ENCODE data around the gene KANTR.

GRCh38 chrX:53077207-53078197 lies 16.4 kb upstream of the KANTR start:
- TF ChIP-seq POLR2A (IDR thresholded peaks at IDR 0.05; ENCODE audit: borderline replicate concordance, extremely low read depth, insufficient read depth, insufficient read length) (no peak), EGR1 (IDR thresholded peaks at IDR 0.05; ENCODE audit: low read depth) (no peak), CTCF (IDR thresholded peaks at IDR 0.05 in 2 of 3, conservative IDR thresholded peaks at IDR 0.05 in 1 of 3; ENCODE audit: borderline replicate concordance in 1 of 3, insufficient read depth in 1 of 3, low read depth in 2 of 3, low read length in 2 of 3) (no peak), EZH2phosphoT487 (IDR thresholded peaks at IDR 0.05; ENCODE audit: borderline replicate concordance) (no peak), ZNF274 (IDR thresholded peaks at IDR 0.05; ENCODE audit: low read depth, low read length) (no peak), SP1 (IDR thresholded peaks at IDR 0.05; ENCODE audit: low read depth) (no peak)
